Cardiac fibroblast (primary cell): ENCODE measurements around the gene HTR2C.
"Not testable (repeated sequence)": the region's sequence is repeated elsewhere in the genome, so short reads cannot be mapped to it uniquely, and the experiment has no call there.

Experiments used
- DNase-seq, 2 donors: peaks; one replicate each; pipeline versions ENCODE4 v3.0.0 to v3.0.0-alpha.2; 2010; ENCODE audit warnings: low read depth in 2 of 2
- H3K4me3 ChIP-seq, 2 donors: replicated peaks in 1 of 2; 1 replicate in 1 of 2; 2 replicates in 1 of 2; pipeline ENCODE4 v1.5.1; 2011; ENCODE audit warnings: low read depth in 2 of 2, low read length in 2 of 2, mild to moderate bottlenecking in 2 of 2, moderate library complexity in 1 of 2
- TF ChIP-seq, protein P1 (sequence below): IDR thresholded peaks from one replicate; pipeline ENCODE4 v1.5.1; 2011; ENCODE audit warnings: low read depth, mild to moderate bottlenecking, low read length, inconsistent platforms

The HTR2C gene

DNA sequence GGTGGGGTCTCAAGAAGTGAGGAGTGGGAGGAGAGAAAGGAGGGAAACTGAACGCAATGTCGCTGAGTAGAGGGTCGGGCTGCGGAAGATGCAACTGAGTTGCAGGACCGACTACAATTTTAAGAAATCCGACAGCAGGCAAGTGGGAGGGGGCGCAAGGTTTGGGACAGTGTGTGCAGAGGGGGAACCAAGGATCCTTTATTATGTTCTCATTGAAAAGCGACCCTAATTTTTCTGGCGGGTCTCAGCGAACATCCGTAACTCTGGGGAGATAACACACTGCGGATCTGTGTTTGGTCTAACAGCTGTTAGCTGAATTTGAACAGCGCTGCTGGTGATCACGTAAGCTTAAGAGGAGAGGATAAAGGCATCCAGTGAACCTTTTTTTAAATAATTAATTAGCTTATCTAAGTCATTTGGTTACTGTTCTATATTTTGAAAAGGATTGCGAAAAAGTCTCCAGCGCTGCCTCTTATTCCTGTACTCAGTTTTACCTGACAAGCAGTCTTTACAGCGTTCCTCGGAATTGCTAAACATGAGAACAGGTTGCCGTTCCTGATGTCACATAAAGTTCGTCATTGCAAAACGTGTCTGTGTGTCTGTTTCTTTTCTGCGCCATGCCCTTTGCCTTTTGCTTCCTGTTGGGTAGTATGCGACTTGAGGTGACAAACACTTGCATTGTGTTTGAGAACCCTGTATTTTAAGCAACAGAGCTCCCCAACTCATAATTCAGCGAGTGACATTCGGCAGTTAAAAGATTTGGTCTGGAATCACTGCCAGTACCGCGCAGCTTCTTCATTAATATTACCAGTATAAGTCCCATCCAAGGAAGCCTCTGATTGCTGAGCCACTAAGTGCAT, 1.3 kb downstream of the HTR2C start:
- no peak overlapping the region for H3K4me3 ChIP-seq
- TF ChIP-seq, protein P1, sequence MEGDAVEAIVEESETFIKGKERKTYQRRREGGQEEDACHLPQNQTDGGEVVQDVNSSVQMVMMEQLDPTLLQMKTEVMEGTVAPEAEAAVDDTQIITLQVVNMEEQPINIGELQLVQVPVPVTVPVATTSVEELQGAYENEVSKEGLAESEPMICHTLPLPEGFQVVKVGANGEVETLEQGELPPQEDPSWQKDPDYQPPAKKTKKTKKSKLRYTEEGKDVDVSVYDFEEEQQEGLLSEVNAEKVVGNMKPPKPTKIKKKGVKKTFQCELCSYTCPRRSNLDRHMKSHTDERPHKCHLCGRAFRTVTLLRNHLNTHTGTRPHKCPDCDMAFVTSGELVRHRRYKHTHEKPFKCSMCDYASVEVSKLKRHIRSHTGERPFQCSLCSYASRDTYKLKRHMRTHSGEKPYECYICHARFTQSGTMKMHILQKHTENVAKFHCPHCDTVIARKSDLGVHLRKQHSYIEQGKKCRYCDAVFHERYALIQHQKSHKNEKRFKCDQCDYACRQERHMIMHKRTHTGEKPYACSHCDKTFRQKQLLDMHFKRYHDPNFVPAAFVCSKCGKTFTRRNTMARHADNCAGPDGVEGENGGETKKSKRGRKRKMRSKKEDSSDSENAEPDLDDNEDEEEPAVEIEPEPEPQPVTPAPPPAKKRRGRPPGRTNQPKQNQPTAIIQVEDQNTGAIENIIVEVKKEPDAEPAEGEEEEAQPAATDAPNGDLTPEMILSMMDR = no peak
- no peak for DNase-seq

DNA sequence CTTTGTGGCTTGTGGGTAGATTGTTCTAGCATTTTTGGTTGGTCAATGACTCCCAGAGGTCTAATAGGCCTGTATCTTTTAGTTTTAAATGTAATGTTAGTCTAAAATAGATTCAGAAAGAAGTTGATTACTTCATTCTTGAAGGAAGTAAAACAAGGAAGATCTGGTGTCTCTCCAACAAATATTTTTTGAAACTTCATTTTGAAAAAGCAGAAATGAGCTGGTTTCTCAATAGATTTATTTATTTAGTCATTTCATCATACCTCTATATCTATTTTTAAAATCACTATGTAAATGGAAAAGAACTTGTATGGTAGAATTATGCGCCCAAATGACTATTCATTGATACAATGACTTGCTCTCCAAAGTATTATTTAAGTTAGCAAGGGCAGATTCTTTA, 7.2 kb downstream of the HTR2C start:
- no peak for DNase-seq

DNA sequence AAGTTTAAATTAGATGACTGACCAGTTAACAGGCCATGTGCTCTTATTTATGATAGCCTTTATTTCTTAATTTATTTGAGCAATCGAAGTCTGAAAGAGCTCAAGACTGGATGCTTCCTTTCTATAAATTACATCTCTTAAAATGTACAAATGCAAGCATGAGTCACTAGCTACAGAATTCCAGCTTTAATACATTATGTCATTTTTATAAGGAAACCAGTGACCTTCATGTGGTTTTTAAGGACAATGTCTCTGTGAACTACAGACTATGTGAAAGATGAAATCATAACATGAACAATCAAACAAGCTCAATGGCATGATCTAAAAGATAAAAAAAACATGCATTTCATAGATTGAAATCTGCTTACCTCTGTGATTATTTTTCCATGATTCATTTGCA, 15.4 kb downstream of the HTR2C start:
- no peak for DNase-seq
- H3K4me3 ChIP-seq = no peak overlapping the region
- TF ChIP-seq, protein P1 = no peak

More for the DNA sequence above, 7.2 kb downstream of the HTR2C start:
- H3K4me3 ChIP-seq = no peak overlapping the region
- TF ChIP-seq, protein P1 = no peak

DNA sequence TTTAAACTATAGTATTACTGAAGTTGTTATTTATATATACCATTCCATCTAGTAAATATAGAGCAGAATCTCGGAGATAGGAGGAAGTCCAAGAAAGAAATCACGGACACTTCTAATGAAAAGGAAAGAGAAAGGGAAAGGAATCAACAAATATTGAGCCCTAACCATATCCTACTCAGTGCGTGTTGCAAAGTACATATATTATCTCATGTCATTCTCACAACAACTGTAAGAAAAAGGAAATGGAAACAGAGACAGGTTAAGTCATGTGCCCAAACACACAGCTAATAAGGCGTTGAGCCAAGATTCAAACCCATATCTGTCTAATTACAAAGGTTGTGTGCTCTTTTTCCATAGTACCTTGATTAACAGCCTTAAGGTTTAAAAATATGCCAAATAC, 16.0 kb downstream of the HTR2C start:
- DNase-seq = no peak
- TF ChIP-seq, protein P1 = no peak
- H3K4me3 ChIP-seq = no peak overlapping the region

DNA sequence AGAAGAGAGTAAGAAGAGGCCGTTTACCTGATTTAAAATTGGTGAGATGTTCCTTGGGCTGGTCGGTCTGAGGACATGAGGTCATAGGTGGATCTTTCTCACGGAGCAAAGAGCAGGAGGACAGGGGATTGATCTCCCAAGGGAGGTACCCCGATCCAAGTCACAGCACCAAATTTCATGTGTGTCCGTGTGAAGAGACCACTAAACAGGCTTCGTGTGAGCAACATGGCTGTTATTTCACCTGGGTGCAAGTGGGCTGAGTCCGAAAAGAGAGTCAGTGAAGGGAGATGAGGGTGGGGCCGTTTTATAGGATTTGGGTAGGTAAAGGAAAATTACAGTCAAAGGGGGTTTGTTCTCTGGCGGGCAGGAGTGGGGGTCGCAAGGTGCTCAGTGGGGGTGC, 22.7 kb downstream of the HTR2C start:
- DNase-seq = not testable (repeated sequence)

DNA sequence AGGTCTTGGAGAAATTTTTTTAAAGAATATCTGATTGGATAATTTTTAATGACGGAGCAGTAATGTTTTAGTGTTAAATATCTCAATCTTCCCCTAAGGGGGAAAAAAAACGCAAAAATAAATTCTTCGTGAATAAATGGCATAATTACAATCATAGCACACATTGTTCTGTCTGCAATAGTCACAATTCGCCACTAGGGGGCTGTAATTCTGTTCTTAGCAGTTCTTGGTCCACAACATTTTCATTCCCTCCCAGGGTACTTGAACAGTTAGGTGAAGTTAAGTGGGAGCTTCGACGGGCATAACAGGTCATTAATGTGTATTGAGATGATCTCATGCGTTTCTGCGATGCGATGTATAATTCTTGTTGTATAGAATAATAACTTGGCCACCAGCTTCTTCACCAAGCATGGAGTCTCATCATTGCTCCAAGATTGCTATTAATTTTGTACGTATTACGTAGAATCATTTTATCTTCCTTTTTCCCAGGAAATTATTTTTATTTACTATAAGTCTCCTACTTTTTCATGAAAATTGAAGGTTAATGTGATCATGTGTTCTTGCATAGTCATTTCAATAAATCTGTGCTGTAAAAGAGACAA, 27.2 kb downstream of the HTR2C start:
- no peak overlapping the region for H3K4me3 ChIP-seq
- peak; percentile 57 to 60 for DNase-seq
- TF ChIP-seq, protein P1 = peak; percentile 57

More for the DNA sequence above, 22.7 kb downstream of the HTR2C start:
- not testable (repeated sequence) for H3K4me3 ChIP-seq

DNA sequence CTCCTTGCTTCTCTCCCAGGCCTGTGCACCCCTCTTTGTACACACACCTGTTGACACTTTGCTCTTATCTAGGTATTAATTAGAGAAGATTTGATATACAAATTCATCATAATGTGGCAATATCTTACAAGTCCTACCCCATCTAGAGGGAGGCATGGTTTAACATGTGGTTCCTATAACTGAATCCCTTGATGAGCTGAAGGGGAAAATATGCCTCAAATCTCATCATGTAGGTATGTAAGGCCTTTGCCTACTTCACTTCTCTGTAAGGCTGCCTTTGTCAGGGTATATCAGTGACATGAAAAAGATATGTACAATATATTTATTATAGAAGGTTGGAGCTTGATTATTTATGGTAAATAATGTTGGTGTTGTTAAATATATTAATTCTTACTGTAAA, 31.9 kb downstream of the HTR2C start:
- no peak overlapping the region for H3K4me3 ChIP-seq
- TF ChIP-seq, protein P1 = no peak
- no peak for DNase-seq
